ENCODE measurements around the gene CAMP.

CAMP gene

GRCh38 chr3:48220746-48221145, 2.5 kb upstream of the CAMP start:
- TF ChIP-seq CTCF (IDR thresholded peaks at IDR 0.05; ENCODE audit: extremely low read depth, missing control alignments), result no peak
- DNase-seq (ENCODE audit: low spot score), result no peak

- TF ChIP-seq CTCF (IDR thresholded peaks at IDR 0.05; ENCODE audit: extremely low read depth, missing control alignments), result no peak
- no peak for DNase-seq (ENCODE audit: low spot score)
Observed at GRCh38 chr3:48225587-48225986, 2.3 kb downstream of the CAMP start.

- DNase-seq (ENCODE audit: low spot score), result no peak
Observed at GRCh38 chr3:48226939-48227338, 3.6 kb downstream of the CAMP start.

GRCh38 chr3:48232232-48232631, 8.9 kb downstream of the CAMP start:
- no peak for DNase-seq (ENCODE audit: low spot score)
- TF ChIP-seq CTCF (IDR thresholded peaks at IDR 0.05; ENCODE audit: extremely low read depth, missing control alignments), result no peak

More at GRCh38 chr3:48226939-48227338, 3.6 kb downstream of the CAMP start:
- TF ChIP-seq CTCF (IDR thresholded peaks at IDR 0.05; ENCODE audit: extremely low read depth, missing control alignments), result no peak

GRCh38 chr3:48232734-48233133, 9.4 kb downstream of the CAMP start:
- peak; percentile 64 for DNase-seq (ENCODE audit: low spot score)
- peak; percentile 59 for TF ChIP-seq CTCF (IDR thresholded peaks at IDR 0.05; ENCODE audit: extremely low read depth, missing control alignments)

GRCh38 chr3:48233542-48233941, 10.2 kb downstream of the CAMP start:
- DNase-seq (ENCODE audit: low spot score), result no peak
- no peak for TF ChIP-seq CTCF (IDR thresholded peaks at IDR 0.05; ENCODE audit: extremely low read depth, missing control alignments)

- no peak for TF ChIP-seq CTCF (IDR thresholded peaks at IDR 0.05; ENCODE audit: extremely low read depth, missing control alignments)
- DNase-seq (ENCODE audit: low spot score), result no peak
Observed at GRCh38 chr3:48236531-48236930, 13.2 kb downstream of the CAMP start.
